ENCODE data around the gene PTPRO.

Gene PTPRO

GRCh38 chr12:15546102-15546701 lies 223.9 kb downstream of the PTPRO start:
- DNase-seq (ENCODE audit: extremely low spot score, insufficient read length, low read depth) (no peak), FAIRE-seq (no peak)

- DNase-seq (ENCODE audit: extremely low spot score, insufficient read length, low read depth): no peak
- FAIRE-seq: no peak
These were observed 224.8 kb downstream of the PTPRO start for GRCh38 chr12:15547063-15547462.

- no peak for DNase-seq (ENCODE audit: extremely low spot score, insufficient read length, low read depth)
- no peak for FAIRE-seq
These were observed 225.4 kb downstream of the PTPRO start for GRCh38 chr12:15547691-15548090.

- DNase-seq (ENCODE audit: extremely low spot score, insufficient read length, low read depth): no peak
These were observed 228.5 kb downstream of the PTPRO start for GRCh38 chr12:15550793-15551192.

GRCh38 chr12:15555446-15555845 lies 233.1 kb downstream of the PTPRO start:
- FAIRE-seq: no peak
- DNase-seq (ENCODE audit: extremely low spot score, insufficient read length, low read depth): no peak

More at GRCh38 chr12:15550793-15551192, 228.5 kb downstream of the PTPRO start:
- FAIRE-seq: no peak

GRCh38 chr12:15556411-15557102 lies 234.2 kb downstream of the PTPRO start:
- FAIRE-seq: no peak

GRCh38 chr12:15558915-15559528 lies 236.7 kb downstream of the PTPRO start:
- DNase-seq (ENCODE audit: extremely low spot score, insufficient read length, low read depth) (no peak), FAIRE-seq (no peak)

More at GRCh38 chr12:15556411-15557102, 234.2 kb downstream of the PTPRO start:
- DNase-seq (ENCODE audit: extremely low spot score, insufficient read length, low read depth): no peak

- DNase-seq (ENCODE audit: extremely low spot score, insufficient read length, low read depth) (no peak), FAIRE-seq (no peak)
These were observed 239.1 kb downstream of the PTPRO start for GRCh38 chr12:15561396-15561795.

- FAIRE-seq: no peak
- no peak for DNase-seq (ENCODE audit: extremely low spot score, insufficient read length, low read depth)
These were observed 240.0 kb downstream of the PTPRO start for GRCh38 chr12:15562263-15562662.

- DNase-seq (ENCODE audit: extremely low spot score, insufficient read length, low read depth): no peak
- peak; percentile 63 for FAIRE-seq
These were observed 241.4 kb downstream of the PTPRO start for GRCh38 chr12:15563663-15564062.

GRCh38 chr12:15574353-15574752 lies 252.0 kb downstream of the PTPRO start:
- DNase-seq (ENCODE audit: extremely low spot score, insufficient read length, low read depth) (no peak), FAIRE-seq (no peak)

- no peak for DNase-seq (ENCODE audit: extremely low spot score, insufficient read length, low read depth)
- no peak for FAIRE-seq
These were observed 253.6 kb downstream of the PTPRO start for GRCh38 chr12:15575671-15576541.

GRCh38 chr12:15580431-15580830 lies 258.1 kb downstream of the PTPRO start:
- FAIRE-seq (no peak), DNase-seq (ENCODE audit: extremely low spot score, insufficient read length, low read depth) (no peak)

GRCh38 chr12:15581006-15581405 lies 258.7 kb downstream of the PTPRO start:
- FAIRE-seq: no peak

GRCh38 chr12:15583804-15584203 lies 261.5 kb downstream of the PTPRO start:
- FAIRE-seq: no peak
- DNase-seq (ENCODE audit: extremely low spot score, insufficient read length, low read depth): no peak

More at GRCh38 chr12:15581006-15581405, 258.7 kb downstream of the PTPRO start:
- DNase-seq (ENCODE audit: extremely low spot score, insufficient read length, low read depth): no peak

- no peak for DNase-seq (ENCODE audit: extremely low spot score, insufficient read length, low read depth)
- FAIRE-seq: peak; percentile 51
These were observed 262.2 kb downstream of the PTPRO start for GRCh38 chr12:15584366-15585041.

GRCh38 chr12:15589328-15590032 lies 267.2 kb downstream of the PTPRO start:
- DNase-seq (ENCODE audit: extremely low spot score, insufficient read length, low read depth) (no peak), FAIRE-seq (no peak)

GRCh38 chr12:15590180-15590826 lies 268.0 kb downstream of the PTPRO start:
- DNase-seq (ENCODE audit: extremely low spot score, insufficient read length, low read depth): peak; percentile 46
- FAIRE-seq: peak; percentile 94

GRCh38 chr12:15591811-15592210 lies 269.5 kb downstream of the PTPRO start:
- FAIRE-seq: no peak
- no peak for DNase-seq (ENCODE audit: extremely low spot score, insufficient read length, low read depth)

Data from GM18507 (cell line).